Brain microvascular endothelial cell (primary cell): ENCODE results near the gene OLIG2.

Source experiments
- DNase-seq: peaks from one replicate; pipeline ENCODE4 v3.0.0-alpha.2; 2020
- H3K27ac ChIP-seq: fragments of 250-450 bp; sonication (Bioruptor Pico); 2 replicates; pipeline ENCODE4 v1.5.1; 2020; ENCODE audit warnings: mild to moderate bottlenecking, moderate library complexity
- H3K27me3 ChIP-seq: fragments of 250-450 bp; sonication (Bioruptor Pico); replicated peaks from 2 replicates; pipeline ENCODE4 v1.5.1; 2020; ENCODE audit warnings: mild to moderate bottlenecking
- H3K36me3 ChIP-seq: fragments of 250-450 bp; sonication (Bioruptor Pico); replicated peaks from 2 replicates; pipeline ENCODE4 v1.5.1; 2020; ENCODE audit warnings: mild to moderate bottlenecking
- H3K4me3 ChIP-seq: 2 replicates; pipeline ENCODE4 v1.5.1; 2011; ENCODE audit warnings: low read depth, mild to moderate bottlenecking, control low read depth, low read length, moderate library complexity
- CTCF ChIP-seq: IDR thresholded peaks from 2 replicates; pipeline ENCODE4 v1.5.1; 2011; ENCODE audit warnings: low read depth, mild to moderate bottlenecking, moderate library complexity, low read length, control low read depth, inconsistent platforms; ENCODE audit errors: missing control alignments
- in situ Hi-C: cut with HindIII; loops from 2 replicates; pipeline ENCODE4 v1.10.0; 2017; ENCODE audit warnings: low sequenced_read_pairs, low pct_ligation_motif_present

OLIG2 gene

GRCh38 chr21:33037501-33037900, 11.8 kb downstream of the OLIG2 start:
- in situ Hi-C loops: no loop called here
- Histone ChIP-seq H3K4me3 (no peak overlapping the region), H3K27ac (no peak overlapping the region), H3K36me3 (no peaks in the 10 kb centered on the region), H3K27me3 (peaks cover 22% of the 10 kb centered on the region)
- TF ChIP-seq CTCF: no peak
- no peak for DNase-seq

GRCh38 chr21:33039536-33039935, 13.8 kb downstream of the OLIG2 start:
- no peak overlapping the region for H3K4me3 ChIP-seq
- H3K27me3 ChIP-seq: peaks cover 3% of the 10 kb centered on the region
- no peak overlapping the region for H3K27ac ChIP-seq
- H3K36me3 ChIP-seq: no peaks in the 10 kb centered on the region
- no peak for DNase-seq
- no peak for TF ChIP-seq CTCF
- in situ Hi-C loops: no loop called here

- in situ Hi-C loops: no loop called here
- no peak for DNase-seq
- H3K27ac ChIP-seq: no peak overlapping the region
Measured at GRCh38 chr21:33040215-33040614, 14.5 kb downstream of the OLIG2 start.

GRCh38 chr21:33041981-33042380, 16.2 kb downstream of the OLIG2 start:
- peaks cover 2% of the 10 kb centered on the region for H3K27me3 ChIP-seq
- no peak overlapping the region for H3K27ac ChIP-seq
- no peaks in the 10 kb centered on the region for H3K36me3 ChIP-seq
- TF ChIP-seq CTCF: no peak
- no peak overlapping the region for H3K4me3 ChIP-seq
- no peak for DNase-seq
- in situ Hi-C loops: no loop called here

More at GRCh38 chr21:33040215-33040614, 14.5 kb downstream of the OLIG2 start:
- peaks cover 2% of the 10 kb centered on the region for H3K27me3 ChIP-seq
- no peak for TF ChIP-seq CTCF
- H3K36me3 ChIP-seq: no peaks in the 10 kb centered on the region
- H3K4me3 ChIP-seq: no peak overlapping the region

GRCh38 chr21:33042812-33043211, 17.1 kb downstream of the OLIG2 start:
- no peak for TF ChIP-seq CTCF
- H3K4me3 ChIP-seq: no peak overlapping the region
- H3K36me3 ChIP-seq: no peaks in the 10 kb centered on the region
- in situ Hi-C loops: no loop called here
- peak; percentile 92 for DNase-seq
- H3K27me3 ChIP-seq: peaks cover 6% of the 10 kb centered on the region
- no peak overlapping the region for H3K27ac ChIP-seq

- no peak for DNase-seq
- H3K27ac ChIP-seq: no peak overlapping the region
- H3K27me3 ChIP-seq: peaks cover 16% of the 10 kb centered on the region
- in situ Hi-C loops: no loop called here
- no peaks in the 10 kb centered on the region for H3K36me3 ChIP-seq
- no peak overlapping the region for H3K4me3 ChIP-seq
- no peak for TF ChIP-seq CTCF
Measured at GRCh38 chr21:33046455-33046854, 20.7 kb downstream of the OLIG2 start.
